ENCODE results near the gene SCN4B.

GRCh38 chr11:118164885-118165284, 12.3 kb upstream of the SCN4B start:
- TF ChIP-seq, protein P1, sequence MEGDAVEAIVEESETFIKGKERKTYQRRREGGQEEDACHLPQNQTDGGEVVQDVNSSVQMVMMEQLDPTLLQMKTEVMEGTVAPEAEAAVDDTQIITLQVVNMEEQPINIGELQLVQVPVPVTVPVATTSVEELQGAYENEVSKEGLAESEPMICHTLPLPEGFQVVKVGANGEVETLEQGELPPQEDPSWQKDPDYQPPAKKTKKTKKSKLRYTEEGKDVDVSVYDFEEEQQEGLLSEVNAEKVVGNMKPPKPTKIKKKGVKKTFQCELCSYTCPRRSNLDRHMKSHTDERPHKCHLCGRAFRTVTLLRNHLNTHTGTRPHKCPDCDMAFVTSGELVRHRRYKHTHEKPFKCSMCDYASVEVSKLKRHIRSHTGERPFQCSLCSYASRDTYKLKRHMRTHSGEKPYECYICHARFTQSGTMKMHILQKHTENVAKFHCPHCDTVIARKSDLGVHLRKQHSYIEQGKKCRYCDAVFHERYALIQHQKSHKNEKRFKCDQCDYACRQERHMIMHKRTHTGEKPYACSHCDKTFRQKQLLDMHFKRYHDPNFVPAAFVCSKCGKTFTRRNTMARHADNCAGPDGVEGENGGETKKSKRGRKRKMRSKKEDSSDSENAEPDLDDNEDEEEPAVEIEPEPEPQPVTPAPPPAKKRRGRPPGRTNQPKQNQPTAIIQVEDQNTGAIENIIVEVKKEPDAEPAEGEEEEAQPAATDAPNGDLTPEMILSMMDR (IDR thresholded peaks at IDR 0.05; ENCODE audit: insufficient read depth, low read length) = no peak
- TF ChIP-seq POLR2AphosphoS5 (IDR thresholded peaks at IDR 0.05; ENCODE audit: low read depth) = no peak
